Heart left ventricle (tissue), 16 donors: Measurements from ENCODE around the gene CHRNA1. TPM values are rescaled to one million over a fixed set of nuclear protein-coding genes. Genes with fewer than 3 reads are reported as not detected.
A peak's percentile ranks its signal among the peaks of the same experiment; 100 is the strongest.

Experiments used
- ATAC-seq, 4 donors: fragments of 200-7000 bp; cut with Tn5 transposase; one replicate each; pipeline ENCODE4 v1.9.1; 2020 to 2022; ENCODE audit warnings: moderate library complexity in 4 of 4, mild to moderate bottlenecking in 3 of 4, moderate number of reproducible peaks in 1 of 4
- DNase-seq, 5 donors: peaks; one replicate each; pipeline ENCODE4 v3.0.0-alpha.2; 2020
- H3K27ac ChIP-seq, 12 donors: fragments of 200-600 bp; sonication (generic) in 4 of 12; one replicate each; pipeline versions ENCODE4 v1.5.0 to v1.8.0; 2016 to 2022; ENCODE audit warnings: mild to moderate bottlenecking in 2 of 12
- H3K27me3 ChIP-seq, 9 donors: fragments of 200-600 bp; sonication (generic) in 2 of 9; one replicate each; pipeline versions ENCODE4 v1.5.1 to v1.8.0; 2016 to 2022; ENCODE audit warnings: mild to moderate bottlenecking in 3 of 9
- H3K36me3 ChIP-seq, 9 donors: fragments of 200-600 bp; sonication (generic) in 2 of 9; one replicate each; pipeline versions ENCODE4 v1.5.0 to v1.8.0; 2018 to 2022; ENCODE audit warnings: mild to moderate bottlenecking in 2 of 9
- H3K4me1 ChIP-seq, 12 donors: fragments of 200-600 bp; sonication (generic) in 4 of 12; one replicate each; pipeline versions ENCODE4 v1.5.0 to v1.8.0; 2016 to 2022; ENCODE audit warnings: mild to moderate bottlenecking in 3 of 12
- H3K4me3 ChIP-seq, 12 donors: fragments of 200-600 bp; sonication (generic) in 4 of 12; one replicate each; pipeline versions ENCODE4 v1.5.0 to v1.8.0; 2017 to 2022; ENCODE audit warnings: mild to moderate bottlenecking in 9 of 12, moderate library complexity in 4 of 12
- H3K9me3 ChIP-seq, 12 donors: fragments of 200-600 bp; sonication (generic) in 4 of 12; one replicate each; pipeline versions ENCODE4 v1.5.0 to v1.8.0; 2016 to 2022; ENCODE audit warnings: mild to moderate bottlenecking in 1 of 12
- CTCF ChIP-seq, 12 donors: fragments of 200-600 bp; sonication (generic) in 4 of 12; IDR thresholded peaks; one replicate each; pipeline versions ENCODE4 v1.5.0 to v1.8.0; 2018 to 2022; ENCODE audit warnings: antibody characterized with exemption in 12 of 12, mild to moderate bottlenecking in 5 of 12
- POLR2A ChIP-seq, 2 donors: fragments of 450-650 bp; IDR thresholded peaks; one replicate each; pipeline ENCODE4 v1.6.1; 2017; ENCODE audit warnings: antibody characterized with exemption in 2 of 2, mild to moderate bottlenecking in 2 of 2, moderate library complexity in 2 of 2
- WGBS, 4 donors: extraction: QIAGEN DNeasy Blood & Tissue Kit in 2 of 4; methylation state at CpG; one replicate each; pipeline versions ENCODE4 v1.1.5 to v1.1.7; 2013 to 2018; 5-methylcytosine and 5-hydroxymethylcytosine counted together
- intact Hi-C, 10 donors: fragments of 100-400 bp; cut with DNase I; formaldehyde crosslinking; loops; one replicate each; pipeline versions ENCODE4 v1.11.1 to v1.14.2; 2022
- polyA plus RNA-seq, 2 donors: library from polyadenylated mRNA; stranded (reverse); fragments of 200-250 nt; gene quantifications; one replicate each; pipeline ENCODE4 v1.2.3, GENCODE V29; 2013
- total RNA-seq, 9 donors: library from RNA; depleted of rRNA in 2 of 9; stranded (reverse); fragments of >200 nt in 2 of 9; fragmentation: NEBNext Ultra II Directional in 3 of 9; extraction: Animal tissue kit (Norgen Biotek cat#: 25700) in 3 of 9; gene quantifications; one replicate each; pipeline versions ENCODE4 v1.1.0 to v1.2.4, GENCODE V29; 2016 to 2023
- donor health status: ischemic (EF 13 %, LVEDD 7.1; RV severe dilation, severe dysfunction).
- donor health status: healthy with polysubstance abuse.
- donor health status: DM: no; HTN: yes; CAD: no.
- donor health status: DM: no; HTN: no; CAD: no.
- donor health status: ischemic (EF 25% LVEDD 6.9; RV normal size, moderate dysfunction).
- donor health status: ischemic (EF 25% LVEDD 5.7; RV mildly dilated, moderate dysfunction).
- donor health status: healthy.
- donor health status: DM: yes; HTN: yes; CAD: no.
- donor health status: ischemic (EF 35%, LVEDD 5.7; RV mildly dilated, moderate dysfunction).
- donor health status: nonischemic (EF 11% LVEDD 7.7; RV severe dilation, severe dysfunction).
- donor health status: DM: yes; HTN: yes; CAD: no.
- donor health status: PGD.
- donor health status: ischemic (EF 29% LVEDD 5.4; RV normal size, mild dysfunction).
- donor health status: nonischemic (EF 23%, LVEDD 6.1; RV moderate dilation, normal function).

Gene CHRNA1
- total and polyA plus RNA-seq, 11 donors = 0.07 to 1.8 (median 0.86) TPM; not detected in 3

DNA sequence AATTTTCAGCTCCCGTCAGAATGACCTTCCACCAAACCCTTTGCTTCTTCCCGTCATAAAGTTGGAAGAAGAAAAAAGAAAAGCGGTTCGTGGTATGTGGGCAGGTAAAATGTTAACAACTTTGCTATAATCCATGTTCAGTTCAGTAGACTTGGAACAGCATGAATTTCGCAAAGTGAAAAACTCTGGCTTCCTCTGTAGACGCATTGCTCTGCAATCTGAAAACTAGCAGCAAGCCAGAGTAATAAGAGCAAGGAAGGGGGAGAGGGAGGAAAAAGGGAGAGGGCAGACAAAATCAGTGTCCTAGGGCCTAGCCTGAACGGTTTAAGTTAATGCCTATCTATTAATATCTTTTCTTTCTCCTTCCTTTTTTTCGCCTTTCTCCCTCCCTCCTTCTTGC, 26.7 kb upstream of the CHRNA1 start:
- WGBS, 4 donors = 79 to 90% (median 87%) methylated on average over 8 of the region's 8 CpGs
- intact Hi-C loops = no loop called here
- ATAC-seq (no peak), DNase-seq (no peak)
- H3K9me3 ChIP-seq = no peaks in the 10 kb centered on the region
- TF ChIP-seq POLR2A (IDR thresholded peaks at IDR 0.05) (no peak), CTCF (IDR thresholded peaks at IDR 0.05) (no peak)
- H3K36me3 ChIP-seq = no peaks in the 10 kb centered on the region
- H3K4me1 ChIP-seq = peaks cover 0 to 7% (median 0%) of the 10 kb centered on the region in 12 donors
- no peak overlapping the region for H3K27ac ChIP-seq
- H3K27me3 ChIP-seq = no peaks in the 10 kb centered on the region
- H3K4me3 ChIP-seq = no peak overlapping the region

DNA sequence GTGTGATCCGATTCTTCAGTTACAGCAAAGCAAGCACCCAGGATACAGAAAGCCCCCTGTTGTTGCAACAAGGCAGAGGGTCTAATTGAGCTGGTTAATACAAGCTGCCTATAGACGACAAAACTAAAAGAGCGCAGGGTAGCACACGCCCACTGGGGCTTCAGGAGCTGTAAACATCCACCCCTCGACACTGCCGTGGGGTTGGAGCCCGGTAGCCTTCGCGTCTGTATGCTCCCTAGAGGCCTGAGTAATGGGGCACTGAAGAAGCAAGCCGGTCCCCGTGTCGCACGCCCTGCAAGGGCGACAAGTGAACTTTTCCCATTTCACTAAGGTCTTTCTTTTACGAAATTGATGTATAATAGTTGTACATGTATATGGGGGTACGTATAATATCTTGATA, 24.7 kb upstream of the CHRNA1 start:
- Histone ChIP-seq H3K4me1 (peaks cover 0 to 7% (median 0%) of the 10 kb centered on the region in 12 donors), H3K4me3 (no peak overlapping the region), H3K27me3 (no peaks in the 10 kb centered on the region), H3K36me3 (no peaks in the 10 kb centered on the region), H3K9me3 (no peaks in the 10 kb centered on the region), H3K27ac (no peak overlapping the region)
- TF ChIP-seq POLR2A (IDR thresholded peaks at IDR 0.05) (no peak), CTCF (IDR thresholded peaks at IDR 0.05) (no peak)
- no peak for DNase-seq
- 90 to 92% (median 90%) methylated on average over 16 of the region's 16 CpGs for WGBS, 4 donors
- intact Hi-C loops = no loop called here
- no peak for ATAC-seq

DNA sequence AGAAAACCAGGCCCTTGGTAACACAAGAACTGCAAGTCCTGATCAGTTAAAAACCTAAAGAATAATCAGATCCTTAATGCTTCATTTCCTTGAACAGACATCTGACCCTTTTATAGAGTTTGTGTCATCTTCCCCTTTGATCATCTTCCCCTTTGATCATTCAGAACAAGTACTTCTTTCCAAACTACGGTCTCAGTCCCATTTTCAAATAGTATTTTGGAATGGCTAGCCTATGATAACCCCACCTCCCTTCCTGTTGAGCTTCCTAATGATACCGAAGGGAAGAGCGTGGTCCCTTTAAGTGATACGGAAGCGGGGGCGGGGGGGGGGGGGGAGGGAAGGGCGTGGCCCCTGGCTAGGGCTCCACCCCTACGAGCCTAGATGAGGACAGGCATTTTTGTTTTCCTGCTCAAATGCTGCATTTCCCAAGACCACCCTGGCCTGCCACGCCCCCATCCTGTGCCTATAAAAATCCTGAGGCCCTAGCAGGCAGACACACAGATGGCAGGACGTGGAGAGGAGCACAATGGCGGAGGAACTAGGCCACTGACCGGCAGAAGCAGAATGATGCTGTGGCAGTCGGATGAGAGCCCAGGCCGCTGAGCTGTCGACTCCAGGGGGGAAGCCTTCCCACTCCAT, 24.1 kb upstream of the CHRNA1 start:
- no peaks in the 10 kb centered on the region for H3K9me3 ChIP-seq
- no peak for DNase-seq
- peaks cover 0 to 7% (median 0%) of the 10 kb centered on the region in 12 donors for H3K4me1 ChIP-seq
- WGBS, 4 donors = 51 to 64% (median 60%) methylated on average over 13 to 15 of the region's 15 CpGs
- ATAC-seq = peak in 1 of 4 donors; percentile 22
- H3K27me3 ChIP-seq = no peaks in the 10 kb centered on the region
- no peak overlapping the region for H3K27ac ChIP-seq
- H3K4me3 ChIP-seq = no peak overlapping the region
- intact Hi-C loops = no loop called here
- TF ChIP-seq CTCF (IDR thresholded peaks at IDR 0.05) = no peak
- no peak for TF ChIP-seq POLR2A (IDR thresholded peaks at IDR 0.05)
- no peaks in the 10 kb centered on the region for H3K36me3 ChIP-seq

GRCh38 chr2:174787487-174788205, 23.4 kb upstream of the CHRNA1 start:
- WGBS, 4 donors = 92 to 95% (median 94%) methylated on average over 5 of the region's 5 CpGs
- Histone ChIP-seq H3K4me1 (peaks cover 0 to 7% (median 0%) of the 10 kb centered on the region in 12 donors), H3K27me3 (no peaks in the 10 kb centered on the region), H3K36me3 (no peaks in the 10 kb centered on the region), H3K4me3 (no peak overlapping the region), H3K9me3 (no peaks in the 10 kb centered on the region), H3K27ac (no peak overlapping the region)
- TF ChIP-seq POLR2A (IDR thresholded peaks at IDR 0.05) (no peak), CTCF (IDR thresholded peaks at IDR 0.05) (no peak)
- DNase-seq = no peak
- no peak for ATAC-seq
- intact Hi-C loops = no loop called here
